ENCODE results near the gene CTDSPL. TPM values are rescaled to one million over a fixed set of nuclear protein-coding genes. Genes with fewer than 3 reads are reported as not detected.
A peak's percentile ranks its signal among the peaks of the same experiment; 100 is the strongest.

The CTDSPL gene
- total RNA-seq, 2 donors from 2014 or later: 59.3 to 60.3 TPM

- 88% methylated on average over 6 of the region's 6 CpGs for WGBS
- no peak for DNase-seq (ENCODE audit: low spot score)
- Histone ChIP-seq H3K27ac (no peak overlapping the region), H3K4me3 (no peak overlapping the region), H3K27me3 (replicated peaks; ENCODE audit: insufficient read depth) (no peaks in the 10 kb centered on the region), H3K36me3 (no peaks in the 10 kb centered on the region), H3K4me1 (replicated peaks) (peaks cover 7% of the 10 kb centered on the region), H3K9me3 (no peaks in the 10 kb centered on the region)
- no peak for TF ChIP-seq CTCF (IDR thresholded peaks at IDR 0.05)
- no peak for TF ChIP-seq POLR2A (IDR thresholded peaks at IDR 0.05)
- TF ChIP-seq POLR2AphosphoS5 (IDR thresholded peaks at IDR 0.05): no peak
- intact Hi-C loops (cut with DNase I): no loop called here
These were observed 166.1 kb downstream of the CTDSPL start for GRCh38 chr3:38027466-38028465.

- TF ChIP-seq POLR2A (IDR thresholded peaks at IDR 0.05) (no peak), POLR2AphosphoS5 (IDR thresholded peaks at IDR 0.05) (no peak), CTCF (IDR thresholded peaks at IDR 0.05) (no peak)
- WGBS: 28% methylated on average over 27 of the region's 45 CpGs
- Histone ChIP-seq H3K36me3 (no peaks in the 10 kb centered on the region), H3K4me3 (peak overlapping the region; percentile 49 to 56), H3K27ac (peak overlapping the region; percentile 73 to 75), H3K9me3 (no peaks in the 10 kb centered on the region), H3K4me1 (replicated peaks) (peaks cover 7% of the 10 kb centered on the region), H3K27me3 (replicated peaks; ENCODE audit: insufficient read depth) (no peaks in the 10 kb centered on the region)
- intact Hi-C loops (cut with DNase I): no loop called here
- DNase-seq (ENCODE audit: low spot score): no peak
These were observed 167.1 kb downstream of the CTDSPL start for GRCh38 chr3:38028621-38029361.

- Histone ChIP-seq H3K27me3 (replicated peaks; ENCODE audit: insufficient read depth) (no peaks in the 10 kb centered on the region), H3K9me3 (no peaks in the 10 kb centered on the region), H3K4me3 (peak within 1 kb of the TSS; percentile 49 to 56), H3K36me3 (no peaks in the 10 kb centered on the region), H3K27ac (peak within 1 kb of the TSS; percentile 73 to 75), H3K4me1 (replicated peaks) (peaks cover 7% of the 10 kb centered on the region)
- TF ChIP-seq POLR2AphosphoS5 (IDR thresholded peaks at IDR 0.05) (peak; percentile 67), POLR2A (IDR thresholded peaks at IDR 0.05) (peak; percentile 64), CTCF (IDR thresholded peaks at IDR 0.05) (peak in 1 of 4 experiments; percentile 25)
- peak; percentile 57 for DNase-seq (ENCODE audit: low spot score)
- intact Hi-C loops (cut with DNase I): no loop called here
- 2% methylated on average over 31 of the region's 75 CpGs for WGBS
These were observed 167.9 kb downstream of the CTDSPL start, which contains the start of gene PLCD1 for GRCh38 chr3:38029400-38030125. TSS of gene PLCD1 (minus strand) at chr3:38029642. CDS start at chr3:38029539, 103 bp downstream.

- Histone ChIP-seq H3K27me3 (replicated peaks; ENCODE audit: insufficient read depth) (no peaks in the 10 kb centered on the region), H3K27ac (peak overlapping the region; percentile 73 to 75), H3K4me1 (replicated peaks) (peaks cover 7% of the 10 kb centered on the region), H3K36me3 (no peaks in the 10 kb centered on the region), H3K9me3 (no peaks in the 10 kb centered on the region), H3K4me3 (peak overlapping the region; percentile 49 to 56)
- TF ChIP-seq POLR2A (IDR thresholded peaks at IDR 0.05): peak; percentile 28
- peak; percentile 11 for TF ChIP-seq POLR2AphosphoS5 (IDR thresholded peaks at IDR 0.05)
- no peak for TF ChIP-seq CTCF (IDR thresholded peaks at IDR 0.05)
- DNase-seq (ENCODE audit: low spot score): no peak
- intact Hi-C loops (cut with DNase I): no loop called here
- 39% methylated on average over 7 of the region's 8 CpGs for WGBS
These were observed 168.7 kb downstream of the CTDSPL start for GRCh38 chr3:38030126-38031021.

Data from prostate gland (tissue), 2 donors.